SU-DHL-6 (cell line): ENCODE data around the gene GRIK3.

Experiments used
- CTCF ChIP-seq: fragments of 200-600 bp; sonication (generic); IDR thresholded peaks from one replicate; pipeline ENCODE4 v1.5.1; 2017; ENCODE audit warnings: antibody characterized with exemption, mild to moderate bottlenecking, low read length, moderate library complexity; ENCODE audit not compliant: insufficient read depth, poor library complexity, severe bottlenecking
- EZH2phosphoT487 ChIP-seq: fragments of 200-600 bp; sonication (generic), shearing (Covaris generic); conservative IDR thresholded peaks from 2 replicates; pipeline ENCODE4 v1.6.1; 2018; ENCODE audit warnings: mild to moderate bottlenecking, antibody characterized with exemption, low read length, moderate library complexity, mixed read lengths

- no peak for TF ChIP-seq CTCF
- TF ChIP-seq EZH2phosphoT487, result no peak
Observed at GRCh38 chr1:36797761-36798160, 236.6 kb downstream of the GRIK3 start.
